ENCODE results near the gene UPF2. TPM values are rescaled to one million over a fixed set of nuclear protein-coding genes. Genes with fewer than 3 reads are reported as not detected.
A peak's percentile ranks its signal among the peaks of the same experiment; 100 is the strongest.

Gene UPF2
- total RNA-seq (2012; rRNA removed) (14.3 and 22.8 TPM in 2 replicates), polyA plus RNA-seq (2012; rRNA removed) (8.0 and 9.2 TPM in 2 replicates), Bru-seq, nascent RNA (percentile 82 among the genes with signal in this experiment), BruChase-seq, experiment 1, labeled RNA remaining after a 6-hour chase (percentile 81 among the genes with signal in this experiment), BruChase-seq, experiment 2, labeled RNA remaining after a 2-hour chase (percentile 79 among the genes with signal in this experiment)
- 1.0 and 1.5 TPM in 2 replicates for polyA plus RNA-seq (2012; cell fraction: cytosol; rRNA removed)
- 1.2 and 7.8 TPM in 2 replicates for polyA plus RNA-seq (2012; cell fraction: nucleus; rRNA removed; ENCODE audit: low replicate concordance)
- long read RNA-seq, full-length matches to known transcripts, result 9 of 25 reads
- long read RNA-seq, partial matches to known transcripts, result 10 of 25 reads
- long read RNA-seq, other reads (novel, unspliced or antisense), result 6 of 25 reads

GRCh38 chr10:12042797-12043651, at the start of gene UPF2:
TSS of gene UPF2 (minus strand) at chr10:12042809. CDS start at chr10:12035423, 7,386 bp downstream.
- ATAC-seq (ENCODE audit: low read depth) (peak; percentile 94), DNase-seq (peak; percentile 98)
- H3K9ac ChIP-seq (ENCODE audit: low read depth, low read length), result peak within 1 kb of the TSS; percentile 99
- no peaks in the 10 kb centered on the region for H3K4me1 ChIP-seq (ENCODE audit: control insufficient read depth, insufficient read depth, low read length)
- peak within 1 kb of the TSS; percentile 99 for H3K27ac ChIP-seq (ENCODE audit: insufficient read depth, low read length)
- H3K9me1 ChIP-seq (ENCODE audit: insufficient read depth, low read length), result no peaks in the 10 kb centered on the region
- peak within 1 kb of the TSS; percentile 99 for H2BK20ac ChIP-seq (ENCODE audit: low read depth, low read length)
- H4K91ac ChIP-seq (ENCODE audit: insufficient read depth, low read depth, low read length), result peak within 1 kb of the TSS; percentile 100
- peak within 1 kb of the TSS; percentile 98 for H3K18ac ChIP-seq (ENCODE audit: low read depth, low read length)
- POLR2A ChIA-PET (ENCODE audit: unreplicated experiment), result no interaction called here
- H2BK120ac ChIP-seq (ENCODE audit: low read depth, low read length), result peak within 1 kb of the TSS; percentile 100
- H3K23ac ChIP-seq (ENCODE audit: low read depth, low read length), result peak within 1 kb of the TSS; percentile 100
- peak within 1 kb of the TSS; percentile 84 for H3K4me2 ChIP-seq (ENCODE audit: low read depth, low read length)
- H2AFZ ChIP-seq (replicated peaks; ENCODE audit: low read length, poor library complexity), result peak within 1 kb of the TSS; percentile 97
- no peaks in the 10 kb centered on the region; the same call in 1 of the 2 replicates for H4K20me1 ChIP-seq (ENCODE audit: insufficient read depth, low read length)
- H2BK5ac ChIP-seq (ENCODE audit: low read depth, low read length, poor library complexity, severe bottlenecking), result peak within 1 kb of the TSS; percentile 100
- WGBS, 2 experiments (ENCODE audit: extremely low coverage in 2 of 2, insufficient read length in 1 of 2), result 4% methylated on average over 15 of the region's 56 CpGs; no CpG with 5 or more reads in 1 of the 2 experiments
- CTCF ChIA-PET, result no interaction called here
- H4K8ac ChIP-seq (ENCODE audit: low read depth in 2 of 2, low read length in 2 of 2), result peak within 1 kb of the TSS; percentile 99 to 100
- intact Hi-C loops (cut with micrococcal nuclease) (no loop called here), in situ Hi-C loops (cut with MboI; ENCODE audit: low sequenced_read_pairs) (no loop called here), dilution Hi-C loops (cut with HindIII; ENCODE audit: low sequenced_read_pairs, unreplicated experiment) (no loop called here)
- H3K79me1 ChIP-seq (ENCODE audit: low read depth in 1 of 2, low read length in 2 of 2), result peaks cover 4 to 23% of the 10 kb centered on the region in 2 experiments; a peak in 3 of 4 replicates
- H3K36me3 ChIP-seq (ENCODE audit: control insufficient read depth, insufficient read depth, low read length), result no peaks in the 10 kb centered on the region
- peak within 1 kb of the TSS; percentile 98 for H4K5ac ChIP-seq (ENCODE audit: low read depth, low read length)
- peak within 1 kb of the TSS; percentile 100 for H2AK9ac ChIP-seq (replicated peaks; ENCODE audit: low read depth, low read length, poor library complexity)
- peak within 1 kb of the TSS; percentile 100 for H3K14ac ChIP-seq (replicated peaks; ENCODE audit: low read depth, low read length)
- peak within 1 kb of the TSS; percentile 69 for H2AK5ac ChIP-seq (ENCODE audit: low read depth, low read length)
- H2BK15ac ChIP-seq (ENCODE audit: low read depth, low read length), result peak within 1 kb of the TSS; percentile 99; the same call in 2 of the 3 replicates
- peak within 1 kb of the TSS; percentile 100 for H3K4ac ChIP-seq (ENCODE audit: low read depth, low read length)
- no TSS peak for BruUV-seq (replicated peaks)
- peak within 1 kb of the TSS; percentile 91 for H3K4me3 ChIP-seq (ENCODE audit: insufficient read depth, low read depth, low read length)
- no peaks in the 10 kb centered on the region for H3K27me3 ChIP-seq (ENCODE audit: control insufficient read depth, insufficient read depth, low read length)
- H3K56ac ChIP-seq (ENCODE audit: extremely low read depth, insufficient read depth, low read length), result peak within 1 kb of the TSS; percentile 100
- no peaks in the 10 kb centered on the region for H3K9me3 ChIP-seq (ENCODE audit: control insufficient read depth, insufficient read depth, low read length)
- TF ChIP-seq BHLHE40 (IDR thresholded peaks at IDR 0.05; ENCODE audit: low read depth, low read length) (peak; percentile 73), RFX5 (IDR thresholded peaks at IDR 0.05; ENCODE audit: low read depth, low read length) (no peak), RAD21 (IDR thresholded peaks at IDR 0.05; ENCODE audit: low read length) (no peak), SMC3 (IDR thresholded peaks at IDR 0.05; ENCODE audit: low read depth, low read length) (no peak), NFE2L2 (IDR thresholded peaks at IDR 0.05; ENCODE audit: low read depth, low read length) (no peak), MAZ (IDR thresholded peaks at IDR 0.05; ENCODE audit: borderline replicate concordance, low read depth, low read length) (peak; percentile 81), RCOR1 (IDR thresholded peaks at IDR 0.05; ENCODE audit: insufficient replicate concordance, low read length) (no peak), CEBPB (IDR thresholded peaks at IDR 0.05; ENCODE audit: low read depth, low read length) (no peak), CHD1 (IDR thresholded peaks at IDR 0.05; ENCODE audit: low read depth, low read length) (no peak), MXI1 (IDR thresholded peaks at IDR 0.05; ENCODE audit: borderline replicate concordance, low read depth, low read length) (0 out of 2 replicates have a peak, but pooled peaks have one; percentile 59), FOS (IDR thresholded peaks at IDR 0.05; ENCODE audit: low read depth, low read length) (no peak), POLR2A (IDR thresholded peaks at IDR 0.05; ENCODE audit: low read depth, low read length) (no peak), CTCF (conservative IDR thresholded peaks at IDR 0.05; ENCODE audit: low read depth, low read length) (no peak)
- TF ChIP-seq, protein P1, sequence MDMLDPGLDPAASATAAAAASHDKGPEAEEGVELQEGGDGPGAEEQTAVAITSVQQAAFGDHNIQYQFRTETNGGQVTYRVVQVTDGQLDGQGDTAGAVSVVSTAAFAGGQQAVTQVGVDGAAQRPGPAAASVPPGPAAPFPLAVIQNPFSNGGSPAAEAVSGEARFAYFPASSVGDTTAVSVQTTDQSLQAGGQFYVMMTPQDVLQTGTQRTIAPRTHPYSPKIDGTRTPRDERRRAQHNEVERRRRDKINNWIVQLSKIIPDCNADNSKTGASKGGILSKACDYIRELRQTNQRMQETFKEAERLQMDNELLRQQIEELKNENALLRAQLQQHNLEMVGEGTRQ (IDR thresholded peaks at IDR 0.05; ENCODE audit: low read depth, low read length), result peak; percentile 96
